Measurements from ENCODE around the gene CERS3. TPM values are rescaled to one million over a fixed set of nuclear protein-coding genes. Genes with fewer than 3 reads are reported as not detected.
A peak's percentile ranks its signal among the peaks of the same experiment; 100 is the strongest.

CERS3 gene
- total RNA-seq, 2 experiments from 2014 or later = 0.24 TPM; not detected in 1

DNA sequence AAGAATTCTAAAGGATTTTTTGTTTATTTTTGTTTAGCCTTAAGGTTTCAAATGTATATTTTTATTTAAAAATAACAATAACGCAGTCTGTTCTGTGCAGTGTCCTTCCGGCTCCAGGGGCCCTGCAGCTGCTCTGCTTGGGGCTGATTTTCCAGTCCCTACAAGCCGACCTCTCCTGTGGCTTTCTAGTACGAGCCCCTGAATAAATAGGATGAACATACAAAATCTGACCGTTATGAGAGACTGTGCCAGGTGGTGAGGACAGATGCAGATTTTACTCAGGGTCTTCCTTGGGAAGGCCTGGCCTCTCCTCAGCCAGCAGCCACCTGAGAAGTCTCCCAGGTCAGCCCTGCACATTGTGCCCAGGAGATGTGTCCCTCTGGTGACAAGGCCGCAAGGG, 127.8 kb downstream of the CERS3 start:
- H3K27ac Mint-ChIP-seq = no peak overlapping the region
- H3K4me1 Mint-ChIP-seq = peaks cover 2% of the 10 kb centered on the region
- H3K9me3 Mint-ChIP-seq = peaks cover 4% of the 10 kb centered on the region
- H3K36me3 Mint-ChIP-seq = no peaks in the 10 kb centered on the region
- no peak for DNase-seq
- no peak overlapping the region for H3K4me3 Mint-ChIP-seq
- H3K27me3 Mint-ChIP-seq = no peaks in the 10 kb centered on the region

DNA sequence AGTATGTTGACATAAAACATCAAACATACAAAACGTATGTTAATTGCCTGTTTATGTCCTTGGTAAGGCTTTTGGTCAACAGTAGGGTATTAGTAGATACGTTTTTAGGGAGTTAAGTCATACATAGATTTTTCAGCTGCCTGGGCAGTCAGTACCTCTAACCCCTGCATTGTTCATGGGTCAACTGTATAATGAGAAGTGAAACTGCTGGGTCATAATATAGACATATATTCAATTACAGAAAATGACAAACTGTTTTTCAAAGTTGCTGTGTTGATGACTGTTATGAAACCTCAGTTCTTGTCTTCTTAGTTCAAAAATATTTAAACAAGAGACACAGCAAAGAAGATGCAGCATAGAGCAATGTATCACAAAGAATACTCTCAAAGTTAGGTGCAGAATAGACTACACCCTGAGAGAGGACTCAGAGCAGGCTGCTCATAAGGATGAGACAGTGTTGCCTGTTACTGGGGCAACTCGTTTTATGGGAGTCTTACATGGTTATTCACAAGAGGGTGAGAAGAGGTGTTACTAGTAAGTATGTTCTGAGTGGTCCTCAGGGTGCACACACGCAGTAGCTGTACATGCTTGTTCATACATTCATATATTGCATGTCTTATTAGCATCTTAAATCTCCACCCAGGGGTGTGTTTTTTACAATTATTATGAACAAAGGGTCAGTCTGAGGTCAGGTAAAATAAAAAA, 133.9 kb downstream of the CERS3 start:
- H3K4me3 Mint-ChIP-seq = no peak overlapping the region
- no peaks in the 10 kb centered on the region for H3K4me1 Mint-ChIP-seq
- H3K9me3 Mint-ChIP-seq = no peaks in the 10 kb centered on the region
- H3K27ac Mint-ChIP-seq = no peak overlapping the region
- DNase-seq = no peak
- H3K27me3 Mint-ChIP-seq = no peaks in the 10 kb centered on the region
- no peaks in the 10 kb centered on the region for H3K36me3 Mint-ChIP-seq

DNA sequence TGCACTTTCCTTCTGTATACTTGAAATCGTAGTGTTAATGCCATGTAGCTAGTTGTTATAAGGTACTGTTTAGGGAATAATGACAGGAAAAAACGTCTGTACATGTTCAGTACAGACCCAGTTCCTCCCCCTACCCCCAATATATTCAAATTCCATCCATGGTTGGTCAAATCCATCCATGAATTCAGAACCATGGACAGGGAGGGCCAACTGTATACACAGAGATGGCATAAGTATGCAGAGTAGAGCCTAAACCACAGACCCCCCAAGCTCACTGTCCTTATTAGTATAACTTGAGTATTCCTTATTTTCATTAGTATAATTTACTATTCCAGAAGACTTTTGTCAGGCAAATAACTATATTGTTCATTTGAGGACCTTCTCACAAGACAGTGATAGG, 135.7 kb downstream of the CERS3 start:
- Mint-ChIP-seq H3K27me3 (no peaks in the 10 kb centered on the region), H3K4me3 (no peak overlapping the region), H3K4me1 (no peaks in the 10 kb centered on the region)

DNA sequence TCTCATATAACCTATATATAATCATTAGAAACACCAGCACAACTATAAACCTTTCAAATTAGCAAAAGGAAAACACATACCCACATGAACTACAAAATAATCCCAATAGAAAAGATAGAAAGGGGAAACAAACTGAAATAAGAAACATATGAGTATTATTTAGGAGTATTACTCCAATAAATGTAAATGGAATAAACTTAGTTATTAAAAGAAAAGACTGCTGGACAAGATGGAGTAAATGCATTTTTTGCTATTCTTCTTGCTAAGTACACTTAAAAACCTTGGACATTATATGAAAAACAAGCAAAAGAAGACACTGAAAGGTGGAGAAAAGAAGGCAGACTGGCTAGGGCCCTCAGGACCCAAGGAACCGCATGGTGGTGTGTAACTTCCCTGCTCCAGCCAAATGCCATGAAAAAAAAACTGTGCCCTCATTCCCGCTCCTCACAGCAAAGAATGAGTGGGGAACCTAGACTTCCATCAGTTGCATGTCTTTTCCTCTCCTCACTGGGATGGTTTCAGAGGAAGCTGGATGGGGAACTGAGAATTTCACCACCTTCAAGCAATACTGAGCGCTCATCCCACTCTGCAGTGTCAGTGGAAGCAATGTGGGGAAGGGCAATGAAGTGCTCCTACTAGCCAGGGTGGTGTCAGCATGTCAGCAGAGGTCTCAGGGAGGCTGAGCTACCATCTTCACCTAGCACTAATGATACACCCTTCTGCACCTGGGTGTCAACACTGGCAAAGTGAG, 143.3 kb downstream of the CERS3 start:
- no peak for DNase-seq
- H3K4me3 Mint-ChIP-seq = no peak overlapping the region
- H3K27me3 Mint-ChIP-seq = peaks cover 3% of the 10 kb centered on the region
- H3K4me1 Mint-ChIP-seq = no peaks in the 10 kb centered on the region
- H3K9me3 Mint-ChIP-seq = peaks cover 15% of the 10 kb centered on the region
- no peak overlapping the region for H3K27ac Mint-ChIP-seq
- peaks cover 11% of the 10 kb centered on the region for H3K36me3 Mint-ChIP-seq

More for the DNA sequence above, 135.7 kb downstream of the CERS3 start:
- Mint-ChIP-seq H3K9me3 (no peaks in the 10 kb centered on the region), H3K27ac (no peak overlapping the region), H3K36me3 (no peaks in the 10 kb centered on the region)
- no peak for DNase-seq

DNA sequence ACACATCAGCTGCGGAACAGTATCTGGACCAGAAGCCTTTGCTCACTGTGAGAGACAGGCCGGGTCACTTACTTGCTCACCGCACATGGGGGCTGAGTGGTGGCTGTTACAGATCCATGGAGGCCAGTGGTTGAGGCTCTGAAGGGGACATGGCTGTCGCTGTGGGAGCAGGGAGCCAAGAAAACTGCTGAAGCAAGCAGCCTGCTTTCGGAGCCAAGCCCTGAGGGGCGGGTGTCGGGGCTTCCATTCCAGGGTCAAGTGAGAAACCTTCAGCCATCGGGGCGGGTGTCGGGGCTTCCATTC, 144.7 kb downstream of the CERS3 start:
- H3K36me3 Mint-ChIP-seq = peaks cover 11% of the 10 kb centered on the region
- no peak overlapping the region for H3K27ac Mint-ChIP-seq
- no peaks in the 10 kb centered on the region for H3K4me1 Mint-ChIP-seq
- no peak for DNase-seq
- H3K4me3 Mint-ChIP-seq = no peak overlapping the region
- H3K9me3 Mint-ChIP-seq = peaks cover 17% of the 10 kb centered on the region
- H3K27me3 Mint-ChIP-seq = peaks cover 3% of the 10 kb centered on the region

DNA sequence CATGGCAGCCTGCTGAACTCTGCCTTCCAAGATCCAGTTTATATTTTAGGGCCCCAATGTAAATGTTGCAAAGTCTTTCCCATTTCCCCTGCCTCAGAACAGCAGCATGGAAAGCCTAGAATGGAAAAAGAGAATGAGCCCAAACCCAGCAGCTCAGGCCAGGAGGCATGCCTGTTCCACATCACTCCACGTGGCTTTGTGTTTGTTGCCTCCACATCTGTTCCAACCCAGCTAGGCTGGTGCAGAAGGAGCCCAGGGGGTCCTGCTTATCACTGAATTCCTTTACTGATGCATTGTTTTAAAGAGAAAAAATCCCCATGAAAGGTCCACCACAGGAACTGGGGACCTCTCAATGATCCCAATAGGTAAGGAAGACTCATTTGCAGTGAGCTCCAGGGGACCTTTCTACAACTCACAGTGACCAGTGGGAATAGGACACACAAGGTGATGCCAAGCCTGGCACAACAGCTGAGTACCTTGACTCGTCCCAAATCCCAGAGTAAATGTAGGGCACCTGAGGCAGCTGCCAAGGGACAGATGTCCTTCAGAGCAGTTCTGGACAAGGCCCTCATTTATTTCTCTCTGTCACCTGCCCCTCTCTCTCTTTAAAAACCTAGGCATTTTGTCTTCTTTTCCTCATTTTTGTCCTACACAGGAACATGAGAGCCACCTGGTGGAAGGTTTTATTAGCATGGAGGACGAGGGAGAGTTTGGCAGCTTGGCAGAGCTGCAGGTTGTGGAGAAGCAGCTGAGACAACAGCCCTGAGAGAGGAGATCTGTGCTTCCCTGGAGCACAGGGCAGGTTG, 145.2 kb downstream of the CERS3 start:
- H3K4me3 Mint-ChIP-seq = no peak overlapping the region
- peaks cover 17% of the 10 kb centered on the region for H3K9me3 Mint-ChIP-seq
- H3K27ac Mint-ChIP-seq = no peak overlapping the region
- peaks cover 11% of the 10 kb centered on the region for H3K36me3 Mint-ChIP-seq
- DNase-seq = no peak
- peaks cover 3% of the 10 kb centered on the region for H3K27me3 Mint-ChIP-seq
- no peaks in the 10 kb centered on the region for H3K4me1 Mint-ChIP-seq

DNA sequence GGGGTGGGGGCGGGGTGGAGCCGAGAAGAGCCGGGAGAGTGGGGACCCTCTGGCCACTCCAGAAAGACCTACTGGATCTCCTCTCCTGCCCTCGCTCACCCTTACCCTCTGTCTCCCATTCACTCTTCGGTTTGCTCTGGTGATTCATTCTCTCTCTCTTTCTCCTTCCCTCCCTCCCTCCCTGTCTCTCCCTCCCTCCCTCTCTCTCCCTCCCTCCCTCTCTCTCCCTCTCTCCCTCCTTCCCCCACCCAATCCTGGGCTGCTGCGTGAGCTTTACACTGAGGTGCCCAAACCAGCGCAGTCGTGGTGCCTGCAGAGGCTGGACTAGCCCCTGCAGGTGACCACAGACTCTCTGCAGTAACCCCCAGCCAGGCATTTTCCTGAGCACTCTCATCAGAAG, 154.8 kb downstream of the CERS3 start:
- DNase-seq = no peak
- Mint-ChIP-seq H3K36me3 (peaks cover 2% of the 10 kb centered on the region), H3K4me1 (no peaks in the 10 kb centered on the region), H3K4me3 (no peak overlapping the region), H3K27ac (no peak overlapping the region), H3K27me3 (peaks cover 49% of the 10 kb centered on the region), H3K9me3 (peaks cover 17% of the 10 kb centered on the region)

DNA sequence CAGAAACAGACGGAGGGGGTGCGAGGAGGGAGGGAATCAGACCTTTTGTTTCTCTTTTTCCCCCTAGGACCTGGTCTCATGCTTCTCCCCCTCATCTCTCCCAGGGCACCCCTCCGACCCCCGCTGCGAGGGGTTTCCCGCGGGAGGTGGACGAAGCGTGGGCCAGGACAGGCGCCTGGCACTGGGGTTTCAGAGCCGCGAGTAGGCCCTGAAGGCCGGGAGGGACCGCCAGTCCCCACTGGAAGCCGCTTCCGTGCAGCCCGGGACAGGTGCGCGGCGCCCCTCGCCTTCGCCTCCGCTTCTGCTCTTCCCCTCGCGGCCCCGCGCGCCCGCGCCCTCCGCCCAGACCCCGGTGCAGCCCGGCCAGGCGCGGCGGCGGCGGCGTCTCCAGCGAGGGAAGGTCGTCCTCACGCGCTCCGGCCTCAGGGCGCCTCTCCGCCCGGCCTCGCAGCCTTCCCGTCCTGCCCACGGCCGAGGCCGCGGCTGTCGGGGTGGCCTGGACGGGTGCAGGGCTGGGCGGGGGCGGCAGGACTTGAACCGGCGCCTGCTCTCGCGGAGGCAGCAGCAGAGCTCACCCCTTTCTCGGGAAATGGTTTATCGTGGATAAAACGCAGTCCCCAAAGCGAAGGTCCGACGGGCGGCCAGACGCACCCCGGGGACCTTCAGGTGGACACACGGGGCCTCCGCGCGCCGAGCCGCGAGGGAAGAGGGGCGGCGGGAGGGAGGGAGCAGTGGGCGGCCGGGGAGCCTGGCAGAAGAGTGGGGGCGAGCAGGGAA, 155.4 kb downstream of the CERS3 start:
- peaks cover 51% of the 10 kb centered on the region for H3K27me3 Mint-ChIP-seq
- peaks cover 17% of the 10 kb centered on the region for H3K9me3 Mint-ChIP-seq
- no peaks in the 10 kb centered on the region for H3K4me1 Mint-ChIP-seq
- H3K4me3 Mint-ChIP-seq = no peak overlapping the region
- H3K36me3 Mint-ChIP-seq = peaks cover 2% of the 10 kb centered on the region
- no peak for DNase-seq
- no peak overlapping the region for H3K27ac Mint-ChIP-seq

DNA sequence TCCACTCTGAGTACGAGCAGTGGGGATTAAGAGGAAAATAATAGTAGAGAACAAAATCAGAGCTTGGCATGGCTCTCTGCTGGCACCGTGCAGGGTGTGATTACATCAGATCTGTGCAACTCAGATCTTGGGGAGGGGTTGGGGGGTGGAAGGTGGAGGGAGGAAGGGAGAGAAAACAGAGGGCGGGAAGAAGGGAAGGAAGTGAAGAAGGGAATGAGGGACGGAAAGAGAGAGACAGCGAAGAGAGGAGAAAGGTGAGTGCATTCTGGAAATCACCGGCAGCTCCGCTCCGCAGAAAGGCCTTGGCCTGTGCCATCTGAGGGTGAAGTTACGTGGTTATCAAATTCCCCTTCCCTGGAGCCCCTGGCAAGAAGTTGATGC, 156.0 kb downstream of the CERS3 start:
- Mint-ChIP-seq H3K4me3 (no peak overlapping the region), H3K27me3 (peaks cover 54% of the 10 kb centered on the region), H3K4me1 (no peaks in the 10 kb centered on the region), H3K9me3 (peaks cover 17% of the 10 kb centered on the region), H3K36me3 (peaks cover 2% of the 10 kb centered on the region), H3K27ac (no peak overlapping the region)
- DNase-seq = no peak

DNA sequence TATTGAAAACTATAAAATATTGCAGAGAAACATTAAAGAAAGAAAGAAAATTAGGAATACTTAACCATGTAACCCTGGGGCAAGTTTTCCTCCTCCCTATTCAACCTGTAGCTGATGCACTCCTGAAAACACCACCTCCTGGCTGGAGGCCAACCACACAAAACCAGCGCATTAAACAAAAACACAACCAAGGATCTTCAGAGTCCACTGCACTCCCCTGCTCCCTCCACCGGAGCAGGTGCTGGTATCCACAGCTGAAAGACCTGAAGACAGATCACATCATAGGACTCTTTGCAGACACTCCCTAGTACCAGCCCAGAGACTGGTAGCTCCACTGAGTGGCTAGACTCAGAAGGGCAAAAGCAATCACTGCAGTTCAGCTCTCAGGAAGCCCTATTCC, 173.4 kb downstream of the CERS3 start:
- no peak for DNase-seq
- Mint-ChIP-seq H3K9me3 (no peaks in the 10 kb centered on the region), H3K4me1 (peaks cover 3% of the 10 kb centered on the region), H3K4me3 (no peak overlapping the region), H3K27me3 (peaks cover 41% of the 10 kb centered on the region), H3K27ac (no peak overlapping the region), H3K36me3 (no peaks in the 10 kb centered on the region)

DNA sequence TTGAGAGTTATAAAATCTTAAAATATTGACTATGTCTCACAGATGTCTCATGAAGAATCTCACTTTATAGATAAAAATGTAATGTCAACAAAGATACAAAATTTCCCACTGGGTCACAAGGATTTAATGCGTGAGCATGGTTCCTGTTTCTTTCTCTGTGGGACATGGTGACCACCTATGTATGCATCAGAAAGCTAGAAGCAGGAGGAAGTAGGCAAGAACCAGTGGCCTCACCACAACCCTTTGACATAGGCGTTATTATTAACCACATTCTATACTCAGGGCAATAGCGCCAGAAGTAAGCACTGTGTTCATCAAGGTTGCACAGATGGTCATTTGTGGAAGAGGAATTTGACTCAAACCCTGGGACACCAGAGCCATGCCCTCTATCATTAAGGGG, 175.3 kb downstream of the CERS3 start:
- peaks cover 41% of the 10 kb centered on the region for H3K27me3 Mint-ChIP-seq
- no peak overlapping the region for H3K27ac Mint-ChIP-seq
- peaks cover 7% of the 10 kb centered on the region for H3K4me1 Mint-ChIP-seq
- H3K4me3 Mint-ChIP-seq = no peak overlapping the region
- DNase-seq = no peak
- no peaks in the 10 kb centered on the region for H3K9me3 Mint-ChIP-seq
- no peaks in the 10 kb centered on the region for H3K36me3 Mint-ChIP-seq

DNA sequence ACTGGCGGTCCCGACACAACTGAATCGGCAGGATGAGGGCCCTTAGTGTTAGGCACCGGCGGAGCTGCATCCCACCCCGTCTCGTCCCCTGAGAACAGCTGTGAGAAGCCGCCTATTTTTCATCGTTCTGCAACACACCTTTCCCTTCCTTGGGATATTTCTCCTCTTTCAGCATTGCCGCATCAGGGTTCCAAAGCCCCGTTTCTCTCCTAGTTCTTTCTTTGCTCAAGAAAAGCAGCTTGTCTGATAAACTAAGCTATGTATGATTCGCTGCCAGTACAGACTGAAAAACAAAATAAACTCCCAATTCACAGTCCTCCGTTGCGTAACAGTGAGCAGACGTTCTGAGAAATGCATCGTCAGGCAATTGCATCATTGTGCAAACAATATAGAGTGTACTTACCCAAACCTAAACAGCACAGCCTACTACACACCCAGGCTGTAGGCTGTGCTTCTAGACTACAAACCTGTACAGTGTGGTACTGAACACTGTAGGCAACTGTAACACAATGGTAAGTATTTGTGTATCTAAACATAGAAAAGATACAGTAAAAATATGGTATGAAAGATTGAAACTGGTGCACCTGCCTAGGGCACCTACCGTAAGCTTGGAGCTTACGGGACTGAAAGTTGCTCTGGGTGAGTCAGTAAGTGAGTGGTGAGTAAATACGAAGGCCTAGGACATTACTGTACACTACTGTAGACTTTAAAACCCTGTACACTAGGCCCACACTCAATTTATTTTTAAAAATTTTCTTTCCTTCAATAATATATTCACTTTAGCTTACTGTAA, 178.1 kb downstream of the CERS3 start:
- Mint-ChIP-seq H3K27me3 (peaks cover 23% of the 10 kb centered on the region), H3K27ac (no peak overlapping the region), H3K4me3 (peak overlapping the region; percentile 90), H3K4me1 (peaks cover 7% of the 10 kb centered on the region), H3K9me3 (no peaks in the 10 kb centered on the region), H3K36me3 (no peaks in the 10 kb centered on the region)
- no peak for DNase-seq

Measured in activated naive CD8-positive, alpha-beta T cell treated with anti-CD3 and anti-CD28 coated beads for 36 hours (primary cell).